Measurements from ENCODE around the gene SLC22A4.

Gene SLC22A4

DNA sequence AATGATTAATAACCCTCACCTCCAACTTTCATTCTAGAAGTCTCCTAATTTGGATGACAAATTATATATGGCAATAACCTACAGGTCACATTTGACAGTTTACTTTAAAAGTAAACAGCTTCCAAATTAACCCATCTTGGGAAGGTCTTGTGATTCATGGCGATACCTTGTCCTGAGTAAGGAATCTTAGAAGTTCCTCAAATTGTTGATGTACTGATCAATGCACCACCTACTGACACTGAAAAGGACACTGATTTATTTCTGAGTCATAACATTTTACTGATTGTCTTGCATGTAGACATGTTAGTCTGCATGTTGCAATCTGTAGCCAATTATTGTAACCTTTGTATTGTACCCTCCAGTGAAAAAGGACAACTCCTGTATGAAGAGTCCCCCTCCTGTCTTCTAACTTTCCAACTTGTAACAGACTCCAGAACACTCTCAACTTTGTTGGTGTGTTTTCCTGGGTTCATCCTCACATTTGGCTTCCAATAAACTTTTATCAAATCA lies 59.3 kb downstream of the SLC22A4 start:
- DNase-seq = no peak

DNA sequence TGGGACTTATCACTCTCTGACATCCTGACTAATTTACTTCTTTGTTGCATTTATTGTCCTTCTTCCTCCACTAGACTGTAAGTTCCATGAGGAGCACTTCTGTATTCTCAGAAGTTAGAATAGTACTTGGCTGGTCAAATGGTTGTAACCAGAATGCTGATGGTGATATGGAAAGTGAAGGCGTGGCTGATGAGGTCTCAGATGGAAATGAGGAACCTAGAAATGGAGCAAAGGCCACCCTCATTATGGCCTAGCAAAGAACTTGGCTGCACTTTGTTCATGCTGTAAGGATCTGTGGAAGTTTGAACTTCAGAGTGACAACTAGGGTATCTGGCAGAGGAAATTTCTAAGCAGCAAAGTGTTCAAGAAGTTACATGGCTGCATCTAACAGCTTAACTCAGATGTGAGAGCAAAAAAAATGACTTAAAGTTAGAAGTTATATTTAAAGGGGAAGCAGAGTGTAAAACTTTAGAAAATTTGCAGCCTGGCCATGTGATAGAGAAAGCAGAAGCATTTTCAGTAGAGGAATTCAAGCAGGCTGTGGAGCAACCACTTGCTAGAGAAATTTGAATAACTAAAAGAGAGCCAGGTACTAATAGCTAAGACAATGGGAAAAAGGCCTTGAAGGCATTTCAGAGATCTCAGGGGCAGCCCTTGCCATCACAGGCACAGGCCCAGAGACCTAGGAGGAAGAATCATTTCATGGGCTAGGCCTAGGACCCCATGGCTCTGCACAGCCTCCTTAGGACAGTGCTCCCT lies 60.4 kb downstream of the SLC22A4 start:
- DNase-seq = no peak

DNA sequence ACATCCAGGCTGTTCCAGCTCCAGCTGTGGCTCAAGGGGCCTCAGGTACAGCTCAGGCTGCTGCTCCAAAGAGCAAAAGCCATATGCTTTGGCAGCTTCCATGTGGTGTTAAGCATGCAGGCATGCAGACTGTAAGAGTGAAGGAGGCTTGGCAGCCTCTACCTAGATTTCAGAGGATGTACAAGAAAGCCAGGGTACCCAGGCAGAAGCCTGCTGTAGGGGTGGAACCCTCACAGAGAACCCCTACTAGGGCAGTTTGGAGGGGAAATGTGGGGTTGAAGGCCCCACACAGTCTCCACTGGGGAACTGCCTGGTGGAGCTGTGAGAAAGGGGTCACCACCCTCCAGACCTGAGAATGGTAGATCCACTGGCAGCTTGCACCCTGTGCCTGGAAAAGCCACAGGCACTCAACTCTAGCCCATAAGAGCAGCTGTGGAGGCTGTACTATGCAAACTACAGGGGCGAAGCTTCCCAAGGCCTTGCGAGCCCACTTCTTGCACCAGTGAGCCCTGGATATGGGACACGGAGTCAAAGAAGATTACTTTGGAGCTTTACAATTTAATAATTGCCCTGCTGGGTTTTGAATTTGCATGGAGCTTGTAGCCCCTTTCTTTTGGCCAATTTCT lies 61.1 kb downstream of the SLC22A4 start:
- DNase-seq = no peak

DNA sequence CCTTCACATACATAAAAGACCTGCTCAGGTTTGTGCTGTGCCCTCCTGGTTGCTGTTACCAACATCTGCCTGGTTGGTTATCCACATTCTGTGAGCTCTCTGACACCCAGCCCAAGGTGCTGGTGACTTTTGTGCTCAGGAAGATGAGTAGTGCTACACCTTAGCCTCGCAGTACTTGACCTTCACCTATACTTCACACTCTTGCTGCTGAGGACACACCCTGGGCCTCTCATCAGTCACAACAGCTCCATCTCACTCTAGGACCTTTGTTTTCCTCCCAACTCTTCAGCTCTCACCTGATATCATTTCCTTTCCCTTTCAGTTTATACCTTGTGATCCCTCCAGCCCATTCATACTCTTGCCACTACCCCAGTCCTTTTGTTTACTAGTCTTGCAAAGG lies 64.6 kb downstream of the SLC22A4 start:
- no peak for DNase-seq

DNA sequence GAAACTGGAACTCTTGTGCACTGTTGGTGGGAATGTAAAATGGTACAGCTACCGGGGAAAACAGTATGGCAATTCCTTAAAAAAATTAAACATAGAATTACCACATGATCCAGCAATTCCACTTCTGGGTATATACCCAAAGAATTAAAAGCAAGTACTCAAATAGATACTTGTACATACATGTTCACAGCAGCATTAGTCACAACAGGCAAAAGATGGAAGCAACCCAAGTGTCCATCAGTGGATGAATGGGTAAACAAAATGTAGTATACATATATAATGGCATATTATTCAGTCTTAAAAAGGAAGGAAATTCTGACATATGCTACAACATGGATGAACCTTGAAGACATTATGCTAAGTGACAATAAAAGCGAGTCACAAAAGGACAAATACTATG lies 67.9 kb downstream of the SLC22A4 start:
- DNase-seq = no peak

DNA sequence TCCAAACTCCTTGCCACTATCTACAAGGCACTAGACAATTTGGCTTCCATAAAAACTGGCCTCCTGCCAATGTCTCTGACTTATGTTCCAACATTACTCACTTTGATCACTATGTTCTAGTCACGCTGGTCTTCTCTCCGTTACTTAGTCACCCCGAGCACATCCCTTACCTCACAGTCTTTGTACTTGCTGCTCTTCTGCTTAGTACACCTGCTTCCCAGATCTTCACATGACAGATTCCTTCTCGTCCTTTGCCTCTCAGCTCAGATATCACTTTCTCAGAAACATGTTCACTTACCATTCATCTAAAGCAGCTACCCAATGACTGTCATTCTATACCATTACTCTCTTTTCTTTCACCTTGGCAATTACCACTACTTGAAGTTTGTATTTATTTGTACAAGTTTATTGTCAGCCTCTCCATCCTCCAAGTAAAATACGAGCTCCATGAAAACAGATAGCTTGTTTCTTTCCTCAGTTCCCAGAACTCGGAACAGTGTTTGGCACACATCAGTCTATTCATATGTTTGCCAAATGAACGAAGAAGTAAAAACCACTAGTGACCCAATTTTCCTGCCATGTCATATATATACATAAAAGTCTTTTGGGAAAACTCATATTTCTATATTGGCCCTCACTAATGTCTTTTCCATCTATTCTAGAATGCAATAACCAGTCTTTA lies 69.4 kb downstream of the SLC22A4 start:
- no peak for DNase-seq

DNA sequence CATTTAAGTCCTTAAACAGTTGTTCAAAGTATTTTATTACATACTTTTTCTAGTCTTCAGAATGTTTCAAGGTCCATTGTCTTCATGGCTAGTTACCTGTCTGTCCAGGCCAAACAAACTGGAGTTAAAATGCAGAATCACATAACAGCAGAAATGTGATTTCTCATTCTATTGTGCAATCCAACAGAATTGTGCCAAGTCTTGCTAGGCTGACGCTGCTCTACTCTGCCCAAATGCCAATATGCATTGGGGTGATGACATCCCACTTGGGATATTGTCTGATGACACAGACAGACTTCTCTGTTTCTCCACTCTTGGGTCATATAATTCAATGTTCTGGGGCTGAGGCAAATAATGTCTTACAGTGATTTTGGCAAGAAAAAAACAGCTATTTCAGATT lies 70.1 kb downstream of the SLC22A4 start:
- no peak for DNase-seq

DNA sequence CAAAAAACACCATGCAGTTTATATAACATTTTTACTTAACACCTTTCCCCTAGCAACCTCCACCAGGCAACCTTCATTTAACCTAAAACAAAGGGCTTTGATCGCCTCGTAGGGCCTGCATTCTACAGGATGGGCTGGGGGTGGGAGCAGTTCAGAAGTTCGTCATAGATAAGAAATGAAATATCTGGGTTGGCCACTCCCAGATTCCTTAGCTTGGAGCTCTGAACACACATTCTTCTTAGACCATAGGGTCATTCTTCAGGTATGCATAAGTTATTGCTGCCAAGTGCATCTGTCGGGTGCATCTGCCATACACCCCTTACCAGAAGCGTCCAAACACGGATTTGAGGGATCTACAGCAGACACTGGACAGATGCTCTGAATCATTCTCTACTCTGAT lies 71.0 kb downstream of the SLC22A4 start:
- no peak for DNase-seq

DNA sequence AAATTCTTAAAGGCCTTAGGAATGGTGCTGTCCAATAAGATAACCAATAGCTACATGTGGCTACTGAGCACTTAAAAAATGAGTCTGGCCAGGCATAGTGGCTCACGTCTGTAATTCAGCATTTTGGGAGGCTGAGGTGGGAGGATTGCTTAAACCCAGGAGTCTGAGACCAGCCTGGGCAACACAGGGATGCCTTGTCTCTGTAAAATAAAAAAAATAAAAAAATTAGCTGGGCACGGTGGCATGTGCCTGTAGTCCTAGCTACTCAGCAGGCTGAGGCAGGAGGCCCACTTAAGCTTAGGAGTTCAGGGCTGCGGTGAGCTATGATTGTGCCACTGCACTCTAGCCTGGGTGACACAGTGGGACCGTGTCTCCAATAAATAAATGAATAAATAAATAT lies 74.0 kb downstream of the SLC22A4 start:
- no peak for DNase-seq

DNA sequence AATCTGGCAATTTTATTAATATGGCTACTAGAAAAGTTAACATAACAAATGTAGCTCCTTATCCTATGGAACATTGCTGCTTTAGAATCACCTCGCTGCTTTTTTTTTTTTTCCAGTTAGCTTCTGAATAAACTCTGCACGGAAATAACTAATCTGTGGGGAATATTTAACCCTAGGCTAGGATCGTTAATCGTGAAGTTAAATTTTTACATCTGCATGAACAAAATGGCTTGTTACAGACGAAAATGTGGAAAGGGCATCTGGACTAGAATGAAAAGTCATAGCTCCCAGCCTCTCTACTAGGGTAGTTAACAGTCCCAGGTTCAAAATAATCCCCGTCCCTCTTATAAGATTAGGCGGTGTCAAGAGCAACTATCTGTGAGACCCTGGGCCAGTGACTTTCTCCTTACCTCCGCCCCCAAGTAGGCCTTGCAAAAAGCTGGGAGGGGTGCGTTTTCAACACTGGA lies 74.8 kb downstream of the SLC22A4 start:
- peak; percentile 58 for DNase-seq

DNA sequence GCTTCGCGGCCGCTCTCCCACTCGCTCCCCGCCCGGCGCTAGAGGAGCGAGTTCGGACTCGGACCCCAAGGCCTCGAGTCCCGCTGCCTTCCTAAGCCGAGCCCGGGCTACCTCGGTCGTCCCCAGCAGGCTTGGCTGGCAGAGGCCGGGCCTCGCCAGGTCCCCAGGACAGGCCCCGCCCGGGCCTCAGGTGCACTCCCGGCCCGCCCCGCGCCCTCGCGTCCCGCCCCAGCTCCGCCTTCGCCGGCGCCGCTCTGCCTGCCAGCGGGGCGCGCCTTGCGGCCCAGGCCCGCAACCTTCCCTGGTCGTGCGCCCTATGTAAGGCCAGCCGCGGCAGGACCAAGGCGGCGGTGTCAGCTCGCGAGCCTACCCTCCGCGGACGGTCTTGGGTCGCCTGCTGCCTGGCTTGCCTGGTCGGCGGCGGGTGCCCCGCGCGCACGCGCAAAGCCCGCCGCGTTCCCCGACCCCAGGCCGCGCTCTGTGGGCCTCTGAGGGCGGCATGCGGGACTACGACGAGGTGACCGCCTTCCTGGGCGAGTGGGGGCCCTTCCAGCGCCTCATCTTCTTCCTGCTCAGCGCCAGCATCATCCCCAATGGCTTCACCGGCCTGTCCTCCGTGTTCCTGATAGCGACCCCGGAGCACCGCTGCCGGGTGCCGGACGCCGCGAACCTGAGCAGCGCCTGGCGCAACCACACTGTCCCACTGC lies 75.4 kb downstream of the SLC22A4 start, which contains the start of gene SLC22A5:
Gene SLC22A5, plus strand, starts transcription at position 237 of the 707 bp plus-strand sequence. Its CDS starts 263 bp downstream, at position 500.
- DNase-seq = peak; percentile 58

DNA sequence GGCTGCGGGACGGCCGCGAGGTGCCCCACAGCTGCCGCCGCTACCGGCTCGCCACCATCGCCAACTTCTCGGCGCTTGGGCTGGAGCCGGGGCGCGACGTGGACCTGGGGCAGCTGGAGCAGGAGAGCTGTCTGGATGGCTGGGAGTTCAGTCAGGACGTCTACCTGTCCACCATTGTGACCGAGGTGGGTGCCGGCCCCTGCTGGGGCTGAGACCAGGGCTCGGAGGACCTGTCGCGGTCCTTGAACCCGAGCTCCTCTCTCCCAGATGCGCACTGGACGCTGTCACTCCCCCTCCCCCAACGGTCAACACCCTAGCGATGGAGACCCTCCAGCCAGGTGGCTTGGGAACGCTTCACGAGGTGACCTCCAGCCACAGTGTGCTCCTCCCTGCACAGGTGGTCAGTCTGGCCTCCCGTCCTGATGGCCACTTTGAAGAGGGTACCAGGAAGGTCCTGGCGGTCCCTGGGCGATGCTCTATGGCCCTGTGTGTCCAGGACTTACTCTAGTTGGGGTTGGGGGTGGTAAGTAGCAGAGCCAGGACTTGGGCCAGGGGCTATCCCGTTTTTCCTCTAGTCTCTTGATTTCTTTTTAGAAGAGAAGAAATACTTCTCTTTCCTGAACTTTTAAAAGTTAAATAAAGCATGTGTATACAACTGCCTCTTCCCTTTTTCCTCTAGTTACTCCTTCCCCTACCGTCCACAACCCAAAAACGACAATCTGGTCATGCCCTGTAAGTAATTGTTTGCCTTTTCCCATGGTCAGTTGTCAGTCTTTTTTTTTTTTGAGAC lies 76.2 kb downstream of the SLC22A4 start:
- DNase-seq = no peak

DNA sequence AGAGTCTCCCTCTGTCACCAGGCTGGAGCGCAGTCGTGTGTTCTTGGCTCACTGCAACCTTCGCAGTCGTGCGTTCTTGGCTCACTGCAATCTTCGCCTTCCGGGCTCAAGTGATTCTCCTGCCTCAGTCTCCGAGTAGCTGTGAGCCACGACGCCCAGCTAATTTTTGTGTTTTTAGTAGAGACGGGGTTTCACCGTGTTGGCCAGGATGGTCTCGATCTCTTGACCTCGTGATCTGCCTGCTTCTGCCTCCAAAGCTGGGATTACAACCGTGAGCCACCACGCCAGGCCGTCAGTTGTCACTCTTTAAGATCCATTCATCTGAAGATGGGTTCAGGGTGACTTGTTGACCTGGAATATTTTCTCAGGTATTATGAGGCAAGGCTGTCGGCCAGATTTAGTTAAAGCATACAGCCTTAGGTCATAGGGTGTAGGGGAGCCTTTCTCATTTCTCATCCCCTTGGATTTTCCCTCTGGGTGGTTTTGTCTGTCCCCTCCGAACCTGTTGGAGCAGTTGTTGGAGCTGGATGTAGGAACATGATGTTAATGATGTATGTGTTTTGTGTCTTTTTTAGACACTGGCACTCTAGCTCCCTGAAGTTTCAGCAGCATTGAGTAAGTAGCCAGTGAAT lies 76.9 kb downstream of the SLC22A4 start:
- DNase-seq = no peak

DNA sequence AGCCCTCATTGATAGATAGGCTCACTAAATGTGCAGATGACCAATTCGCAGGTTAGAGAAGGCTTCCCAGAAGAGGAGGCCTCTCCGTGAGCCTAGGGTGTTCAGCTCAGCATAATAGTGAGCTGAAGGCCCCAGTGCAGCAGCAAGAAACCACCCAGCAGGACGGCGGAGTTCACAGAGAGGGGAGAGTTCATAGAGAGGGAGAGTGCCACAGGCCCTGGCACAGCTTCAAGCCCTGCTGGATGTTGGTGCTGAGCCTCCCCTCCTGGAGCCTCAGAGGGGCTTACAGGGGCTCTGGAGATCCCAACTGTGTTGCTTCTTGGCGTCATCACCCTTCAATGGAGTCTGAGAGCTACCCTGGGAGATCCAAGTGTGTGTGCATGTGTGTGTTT lies 77.4 kb downstream of the SLC22A4 start:
- DNase-seq = no peak

DNA sequence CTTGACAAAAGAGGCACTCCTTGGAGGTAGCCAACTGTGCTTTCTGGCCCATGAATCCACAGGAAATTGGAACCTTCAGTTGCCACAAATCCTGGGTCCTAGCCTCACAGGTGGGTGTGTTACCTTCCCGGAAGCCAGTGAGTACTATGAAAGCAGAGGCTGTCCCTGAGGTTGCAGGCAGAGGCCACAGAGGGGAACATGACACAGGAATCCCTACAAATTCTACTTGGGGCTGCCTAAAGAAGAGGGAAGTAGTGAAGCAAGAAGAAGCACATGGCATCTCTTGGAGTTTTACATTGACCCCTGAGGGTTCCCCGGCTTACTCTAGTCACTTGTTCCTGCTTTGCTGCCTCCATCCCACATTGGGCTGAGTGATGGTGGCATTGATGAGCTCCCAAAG lies 77.9 kb downstream of the SLC22A4 start:
- no peak for DNase-seq

DNA sequence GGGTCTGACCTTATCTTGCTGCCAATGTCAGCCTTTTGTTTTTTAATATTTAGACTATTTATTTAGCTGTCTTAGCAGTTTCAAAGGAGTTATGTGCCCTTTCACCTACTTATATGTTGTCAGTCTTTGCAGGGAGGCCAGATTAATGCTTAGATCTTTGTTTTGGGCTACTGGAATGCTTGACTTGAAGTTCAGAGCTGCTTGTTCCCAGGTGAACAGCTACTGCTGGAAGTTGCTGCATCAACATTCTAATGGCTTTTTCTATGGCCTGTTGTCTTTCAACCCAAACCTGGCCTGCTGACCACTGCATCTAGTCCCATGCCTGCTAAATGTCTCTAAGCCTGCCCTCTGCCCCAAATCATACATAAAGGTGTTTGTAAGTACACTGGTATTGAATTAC lies 78.3 kb downstream of the SLC22A4 start:
- DNase-seq = no peak

DNA sequence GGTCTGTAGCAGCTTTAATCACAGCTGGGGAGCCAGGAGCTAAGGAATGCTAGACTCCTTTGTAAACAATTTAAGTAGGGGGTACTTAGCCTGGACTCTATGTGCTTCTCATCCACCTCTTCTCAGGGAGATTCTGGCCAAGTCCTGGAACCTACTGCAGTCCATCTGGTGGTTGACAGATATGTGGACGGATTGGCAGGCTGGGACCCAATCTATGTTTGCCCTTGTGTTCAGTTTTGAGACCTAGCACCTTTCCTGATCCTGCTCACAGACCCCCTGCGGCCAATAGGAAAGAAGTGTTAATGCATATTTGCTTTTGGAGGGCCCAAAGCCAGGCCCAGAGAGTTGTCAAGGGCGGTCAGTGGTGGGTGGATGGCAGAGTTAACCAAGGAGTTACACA lies 81.8 kb downstream of the SLC22A4 start:
- no peak for DNase-seq

DNA sequence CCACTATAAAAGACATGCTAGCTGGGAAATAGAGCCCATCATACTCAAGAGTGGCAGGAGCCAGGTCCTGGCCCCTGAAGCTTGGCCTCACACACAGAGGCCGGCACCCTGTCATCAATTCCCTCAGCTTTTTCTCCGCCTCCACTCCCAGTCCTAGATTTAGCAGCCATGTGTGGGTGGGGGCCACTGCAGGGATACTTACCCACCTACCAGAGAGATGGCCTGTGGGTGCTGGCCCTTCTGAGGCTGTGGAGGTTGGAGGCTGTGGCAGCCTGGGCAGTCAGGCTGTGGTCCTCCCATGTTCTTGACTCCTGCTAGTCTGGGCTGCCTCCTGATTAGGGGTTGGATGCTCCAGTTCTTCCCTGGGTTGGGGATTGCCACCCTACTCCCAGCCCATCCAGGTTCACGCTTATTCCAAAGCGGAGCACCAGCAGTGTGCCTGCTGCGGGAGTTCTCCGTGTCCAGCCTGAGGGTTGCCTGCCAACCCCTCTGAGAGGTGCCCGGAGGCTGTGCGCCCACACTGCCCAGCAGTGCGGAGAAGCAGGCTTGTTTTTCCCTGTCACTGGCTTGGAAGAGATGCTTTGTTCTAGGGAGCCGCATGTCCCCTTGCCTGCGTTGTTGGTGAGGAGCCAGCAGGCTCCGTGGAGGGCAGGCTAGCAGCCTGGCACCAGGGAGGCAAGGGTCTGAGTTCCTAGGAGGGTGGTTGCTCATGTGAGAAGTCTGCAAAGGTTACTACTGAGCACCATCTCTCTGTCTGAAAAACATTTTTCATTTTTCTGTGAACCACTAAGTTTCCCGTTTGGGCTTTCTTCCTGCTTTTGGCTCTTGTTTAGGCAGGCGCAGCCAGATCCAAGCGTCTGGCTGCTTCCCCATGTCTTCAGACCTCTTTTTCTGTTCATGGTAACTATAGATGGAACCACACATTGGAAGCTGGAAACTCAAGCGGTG lies 82.8 kb downstream of the SLC22A4 start:
- no peak for DNase-seq

DNA sequence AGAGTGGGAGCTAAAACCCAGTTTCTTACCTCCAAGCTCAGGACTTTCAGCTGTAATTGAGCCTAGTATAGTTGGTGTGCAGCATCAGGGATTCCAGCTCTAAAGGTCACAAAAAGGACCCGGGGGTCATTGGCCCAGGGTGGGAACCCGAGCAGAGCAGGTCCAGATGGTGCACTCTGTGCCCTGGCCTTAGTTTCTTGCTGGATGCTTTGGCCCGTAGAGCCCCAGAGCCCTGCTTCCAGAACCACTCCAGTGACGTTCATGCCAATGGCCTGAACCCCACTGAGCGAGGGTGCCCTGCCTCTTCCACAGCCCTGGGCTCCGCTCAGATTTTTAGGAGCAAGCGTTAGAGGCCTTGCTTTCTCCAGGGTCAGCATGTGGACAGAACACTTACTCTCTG lies 83.5 kb downstream of the SLC22A4 start:
- DNase-seq = no peak

DNA sequence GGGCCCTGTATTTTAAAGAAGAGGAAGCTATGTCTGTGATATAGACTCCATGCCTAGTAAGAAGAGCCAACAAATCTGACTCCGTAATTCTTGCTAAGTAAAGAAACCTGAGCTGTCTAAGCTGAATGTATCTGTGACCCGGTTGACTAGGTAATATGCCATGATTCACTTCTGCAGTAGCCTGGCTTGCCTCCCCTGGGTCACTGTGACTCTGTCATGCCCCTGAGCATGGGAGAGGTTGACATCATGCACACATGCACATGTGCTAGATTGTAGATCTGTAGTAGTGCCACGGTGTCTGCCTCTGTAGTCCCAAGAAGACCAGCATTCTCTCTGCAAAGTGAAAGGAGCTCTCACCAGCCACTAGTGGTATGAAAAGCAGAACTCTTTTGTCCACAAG lies 84.4 kb downstream of the SLC22A4 start:
- no peak for DNase-seq

DNA sequence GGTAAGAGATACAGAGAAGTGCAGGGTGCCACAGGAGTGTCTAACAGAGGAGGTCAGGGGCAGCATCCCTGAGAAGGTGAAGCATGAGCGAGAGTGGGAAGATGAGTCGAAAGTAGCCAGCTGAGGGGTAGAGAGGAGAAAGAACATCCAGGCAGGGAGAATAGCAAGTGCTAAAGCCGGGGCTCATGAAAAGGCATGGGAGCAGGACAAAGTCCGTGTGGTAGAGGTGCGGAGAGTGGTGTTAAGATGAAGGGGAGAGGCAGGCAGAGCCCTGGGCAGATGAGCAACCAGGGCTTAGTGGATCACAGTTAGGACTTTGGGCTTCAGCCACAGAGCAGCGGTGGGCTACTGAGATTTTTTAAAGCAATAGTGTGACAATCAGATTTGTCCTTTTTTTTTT lies 85.9 kb downstream of the SLC22A4 start:
- no peak for DNase-seq

All from NCI-H2171 treated with DMSO at 0.1 percent for 48 hours (cell line).